GM18511 (cell line): ENCODE results near the gene FAM180B.
"Not testable (repeated sequence)": the region's sequence is repeated elsewhere in the genome, so short reads cannot be mapped to it uniquely, and the experiment has no call there.

Source experiments
- ATAC-seq: cut with Tn5 transposase; IDR thresholded peaks from one replicate; pipeline ENCODE4 v1.9.1; 2021; ENCODE audit warnings: mild to moderate bottlenecking, moderate library complexity; ENCODE audit not compliant: unreplicated experiment

Gene FAM180B, protein sequence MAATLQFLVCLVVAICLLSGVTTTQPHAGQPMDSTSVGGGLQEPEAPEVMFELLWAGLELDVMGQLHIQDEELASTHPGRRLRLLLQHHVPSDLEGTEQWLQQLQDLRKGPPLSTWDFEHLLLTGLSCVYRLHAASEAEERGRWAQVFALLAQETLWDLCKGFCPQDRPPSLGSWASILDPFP

DNA sequence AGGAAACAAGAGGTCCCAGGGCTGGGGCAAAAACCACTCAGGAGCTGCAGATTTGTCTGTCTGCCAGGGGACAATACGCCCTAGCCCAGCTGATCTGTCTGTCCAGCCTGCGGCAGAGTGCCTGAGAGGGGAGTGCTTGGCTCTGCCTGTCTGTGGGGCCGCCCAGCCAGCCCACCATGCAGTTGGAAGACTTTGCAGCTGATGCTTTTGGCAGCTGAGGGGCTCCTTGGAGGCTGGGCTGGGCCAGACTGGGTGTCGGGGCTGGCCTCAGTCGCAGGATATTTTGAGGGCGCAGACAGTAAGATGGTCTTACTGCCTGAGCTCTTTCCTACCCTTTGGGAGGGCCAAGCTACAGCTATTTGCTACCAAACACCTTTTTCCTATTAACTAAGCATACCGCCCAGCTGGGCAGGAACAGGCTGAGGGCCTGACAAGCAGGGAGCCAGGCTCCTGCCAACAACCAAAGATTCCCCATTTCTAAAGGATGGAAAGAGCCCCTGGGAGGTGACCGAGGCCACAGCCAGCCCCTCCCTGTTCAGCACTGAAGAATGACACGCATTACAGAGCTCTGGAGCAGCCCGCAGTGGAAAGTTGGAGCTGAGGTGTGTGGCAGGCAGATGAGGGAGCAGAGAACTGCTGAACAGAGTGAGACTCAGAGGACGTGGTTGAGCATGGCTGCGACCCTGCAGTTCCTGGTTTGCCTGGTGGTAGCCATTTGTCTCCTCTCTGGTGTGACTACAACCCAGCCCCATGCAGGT is at the start of gene FAM180B:
TSS of gene FAM180B (plus strand) at position 581 of the 758 bp plus-strand sequence. CDS start at position 672, 91 bp downstream.
- no peak for ATAC-seq

DNA sequence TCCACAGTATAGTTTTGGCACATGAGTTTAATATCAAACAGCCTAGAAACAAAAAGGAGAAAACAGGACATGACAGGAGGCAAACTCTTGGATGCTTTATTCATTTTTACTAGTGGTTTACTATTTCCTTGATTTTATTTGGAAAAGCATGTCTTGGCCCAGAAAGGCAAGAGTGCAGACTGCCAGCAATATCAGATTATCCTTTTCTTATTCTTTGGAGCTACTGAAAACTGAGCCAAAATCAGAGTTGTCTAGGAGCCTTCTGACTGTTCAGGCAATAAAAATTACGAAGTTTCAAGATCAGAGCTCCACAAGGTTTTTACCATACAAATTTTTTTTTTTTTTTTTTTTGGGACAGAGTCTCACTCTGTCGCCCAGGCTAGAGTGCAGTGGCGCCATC is 49.6 kb upstream of the FAM180B start:
- ATAC-seq = no peak

DNA sequence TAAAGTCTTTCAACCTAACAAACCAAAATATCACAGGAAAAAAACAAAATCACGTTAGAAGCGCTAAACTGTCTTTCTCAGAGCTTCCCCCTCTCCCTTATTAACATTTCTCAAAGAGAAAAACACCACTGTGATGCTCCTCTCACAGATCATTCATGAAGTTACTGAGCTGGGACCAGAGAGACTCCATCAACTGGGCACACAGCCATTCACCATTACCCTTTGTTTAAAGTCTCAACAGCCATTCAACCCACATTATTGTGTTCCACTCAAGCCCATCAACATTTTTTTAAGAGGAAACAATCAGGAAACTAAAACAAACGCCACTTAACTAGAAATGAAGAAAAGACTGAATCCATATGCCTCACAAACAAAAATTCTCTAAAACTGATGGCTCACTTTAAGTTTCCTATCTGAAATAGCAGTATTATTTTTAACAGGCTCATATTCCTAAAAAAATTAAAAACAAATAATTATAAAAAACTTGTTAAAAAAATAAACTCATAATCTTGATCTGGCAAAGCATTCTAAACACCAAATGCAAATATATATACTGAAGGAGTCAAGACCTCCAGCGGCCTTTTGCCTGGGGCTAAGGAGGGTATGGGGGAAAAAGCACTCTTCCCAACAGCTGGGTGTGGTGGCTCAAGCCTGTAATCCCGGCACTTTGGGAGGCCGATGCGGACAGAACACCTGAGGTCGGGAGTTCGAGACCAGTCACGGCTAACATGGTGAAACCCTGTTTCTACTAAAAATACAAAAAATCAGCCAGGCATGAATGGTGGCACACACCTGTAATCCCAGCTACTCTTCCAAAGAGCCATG is 47.5 kb upstream of the FAM180B start:
- no peak for ATAC-seq

DNA sequence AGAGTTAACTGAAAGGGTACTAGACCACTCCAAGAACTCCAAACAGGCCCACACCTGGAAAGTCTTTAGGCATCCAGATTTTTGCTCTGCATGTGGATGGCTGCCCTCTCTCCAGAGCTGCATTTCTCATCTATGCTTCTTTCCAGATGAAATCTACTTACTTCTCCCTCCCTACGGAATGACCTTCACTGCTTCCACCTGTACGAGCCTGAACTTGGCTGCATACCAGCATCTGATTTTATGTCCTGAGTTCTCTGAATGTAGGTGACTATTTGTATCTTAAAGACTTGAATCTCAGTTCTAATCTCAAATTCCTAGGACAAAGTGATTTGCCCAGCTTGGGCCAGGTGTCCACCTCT is 46.8 kb upstream of the FAM180B start:
- no peak for ATAC-seq

DNA sequence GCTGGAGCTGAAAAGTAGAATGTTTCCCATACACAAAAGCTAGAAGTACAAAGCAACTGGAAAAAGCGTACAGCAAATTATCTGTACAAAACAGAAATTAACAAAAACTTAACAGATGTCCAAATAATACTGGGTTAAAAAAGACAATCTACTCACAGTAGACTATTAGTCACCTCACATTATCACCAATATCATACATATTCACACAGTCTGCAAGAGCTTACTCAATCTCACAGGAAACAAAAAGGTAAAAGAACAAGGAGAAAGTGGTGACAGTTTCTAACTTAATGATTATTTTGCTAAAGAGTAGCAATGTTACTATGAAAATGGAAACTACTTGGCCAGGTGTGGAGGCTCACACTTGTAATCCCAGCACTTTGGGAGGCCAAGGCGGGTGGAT is 45.4 kb upstream of the FAM180B start:
- no peak for ATAC-seq

DNA sequence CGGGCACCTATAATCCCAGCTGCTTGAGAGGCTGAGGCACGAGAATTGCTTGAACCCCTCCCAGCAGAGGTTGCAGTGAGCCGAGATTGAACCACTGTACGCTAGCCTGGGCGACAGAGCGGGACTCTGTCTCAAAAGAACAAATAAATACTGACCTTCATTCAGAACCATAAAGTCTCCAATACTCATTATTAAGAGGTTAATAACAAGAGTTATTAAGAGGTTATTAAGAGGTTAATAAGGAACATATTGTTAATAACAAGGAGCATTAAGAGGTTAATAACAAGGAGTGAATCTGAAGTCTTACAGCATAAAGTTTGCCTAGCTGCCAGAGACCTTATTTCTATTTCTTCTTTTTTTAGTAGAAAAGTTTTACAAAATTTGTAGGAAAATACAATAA is 41.2 kb upstream of the FAM180B start:
- no peak for ATAC-seq

DNA sequence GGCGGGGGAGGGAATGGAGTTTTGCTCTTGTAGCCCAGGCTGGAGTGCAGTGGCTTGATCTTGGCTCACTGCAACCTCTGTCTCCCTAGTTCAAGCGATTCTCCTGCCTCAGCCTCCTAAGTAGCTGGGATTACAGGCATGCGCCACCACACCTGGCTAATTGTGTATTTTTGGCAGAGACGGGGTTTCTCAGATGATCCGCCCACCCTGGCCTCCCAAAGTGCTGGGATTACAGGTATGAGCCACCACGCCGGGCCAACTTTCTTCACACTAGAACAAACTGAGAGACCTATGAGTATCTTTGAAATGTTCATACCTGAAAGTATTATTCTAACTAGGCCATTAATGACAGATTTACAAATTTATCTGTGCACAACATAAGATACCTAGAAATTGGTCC is 40.2 kb upstream of the FAM180B start:
- not testable (repeated sequence) for ATAC-seq

DNA sequence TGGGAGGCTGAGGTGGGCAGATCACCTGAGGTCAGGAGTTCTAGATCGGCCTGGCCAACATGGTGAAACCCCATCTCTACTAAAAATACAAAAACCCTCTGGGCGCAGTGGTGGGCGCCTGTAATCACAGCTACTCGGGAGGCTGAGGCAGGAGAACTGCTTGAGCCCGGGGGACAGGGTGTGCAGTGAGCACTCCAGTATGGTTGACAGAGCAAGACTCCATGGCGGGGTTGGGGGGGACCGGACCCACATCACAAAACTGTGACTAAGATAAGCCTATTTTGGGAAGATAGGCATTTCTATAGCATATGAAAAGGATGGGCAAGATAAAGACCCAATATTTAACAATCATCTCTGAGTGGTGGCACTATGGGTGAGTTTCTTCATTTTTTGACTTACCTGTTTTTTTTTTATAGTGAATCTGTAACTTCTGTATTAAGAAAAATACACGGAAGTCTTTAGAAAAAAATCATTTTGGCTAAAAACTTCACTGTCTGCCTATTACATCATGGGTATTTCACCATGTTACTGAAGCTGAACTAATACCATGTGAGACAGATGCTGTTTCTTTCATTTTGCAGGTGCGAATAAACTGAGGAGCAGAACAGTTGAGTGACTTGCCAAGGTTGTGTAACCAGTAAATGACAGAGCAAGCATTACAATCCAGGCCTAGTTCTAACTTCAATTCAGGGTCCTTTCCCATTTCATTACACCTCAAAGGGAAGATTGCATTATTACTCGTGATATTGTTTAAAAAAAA is 36.0 kb upstream of the FAM180B start:
- no peak for ATAC-seq

DNA sequence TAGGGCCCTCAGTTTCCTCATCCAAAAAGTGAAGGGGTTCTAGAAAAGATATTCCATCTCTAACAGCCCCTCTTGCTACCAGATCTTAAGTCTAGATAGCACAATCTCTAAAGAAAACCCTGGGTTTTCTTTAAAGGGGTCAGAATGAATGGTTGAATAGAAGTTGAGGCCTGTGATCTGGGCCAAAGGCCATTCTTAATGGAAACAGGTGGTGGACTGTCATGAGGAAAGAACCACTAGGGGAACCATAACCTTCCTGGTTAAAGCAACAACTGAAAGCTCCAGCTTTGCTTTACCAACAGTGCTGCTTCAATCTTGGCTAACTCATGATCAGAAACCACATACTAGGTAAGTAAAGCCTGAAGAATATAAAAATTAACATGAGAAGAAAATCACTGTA is 35.4 kb upstream of the FAM180B start:
- no peak for ATAC-seq

DNA sequence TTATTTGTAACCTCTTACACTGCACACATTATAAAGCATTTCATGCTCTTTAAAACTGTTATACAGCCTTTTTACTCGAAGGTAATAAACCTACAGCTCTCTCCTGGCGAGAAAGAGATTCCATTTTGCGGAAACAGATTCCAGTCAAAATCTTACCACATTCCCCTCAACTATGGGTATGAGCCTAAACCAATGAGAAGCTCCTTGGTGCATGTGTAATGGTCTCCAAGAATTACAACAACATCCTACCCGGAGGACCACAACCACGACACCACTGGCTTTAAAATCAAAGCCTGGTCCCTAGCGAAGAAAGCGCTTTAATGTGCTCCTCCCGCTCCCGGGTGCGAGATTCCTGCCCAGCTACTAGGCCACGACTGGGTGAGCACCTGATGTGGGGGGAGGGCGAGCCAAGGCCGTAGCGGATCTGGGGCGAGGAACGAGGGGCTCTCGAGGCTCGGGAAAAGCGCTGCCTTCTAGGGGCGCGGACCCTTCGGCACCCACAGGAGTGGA is 34.4 kb upstream of the FAM180B start:
- no peak for ATAC-seq

DNA sequence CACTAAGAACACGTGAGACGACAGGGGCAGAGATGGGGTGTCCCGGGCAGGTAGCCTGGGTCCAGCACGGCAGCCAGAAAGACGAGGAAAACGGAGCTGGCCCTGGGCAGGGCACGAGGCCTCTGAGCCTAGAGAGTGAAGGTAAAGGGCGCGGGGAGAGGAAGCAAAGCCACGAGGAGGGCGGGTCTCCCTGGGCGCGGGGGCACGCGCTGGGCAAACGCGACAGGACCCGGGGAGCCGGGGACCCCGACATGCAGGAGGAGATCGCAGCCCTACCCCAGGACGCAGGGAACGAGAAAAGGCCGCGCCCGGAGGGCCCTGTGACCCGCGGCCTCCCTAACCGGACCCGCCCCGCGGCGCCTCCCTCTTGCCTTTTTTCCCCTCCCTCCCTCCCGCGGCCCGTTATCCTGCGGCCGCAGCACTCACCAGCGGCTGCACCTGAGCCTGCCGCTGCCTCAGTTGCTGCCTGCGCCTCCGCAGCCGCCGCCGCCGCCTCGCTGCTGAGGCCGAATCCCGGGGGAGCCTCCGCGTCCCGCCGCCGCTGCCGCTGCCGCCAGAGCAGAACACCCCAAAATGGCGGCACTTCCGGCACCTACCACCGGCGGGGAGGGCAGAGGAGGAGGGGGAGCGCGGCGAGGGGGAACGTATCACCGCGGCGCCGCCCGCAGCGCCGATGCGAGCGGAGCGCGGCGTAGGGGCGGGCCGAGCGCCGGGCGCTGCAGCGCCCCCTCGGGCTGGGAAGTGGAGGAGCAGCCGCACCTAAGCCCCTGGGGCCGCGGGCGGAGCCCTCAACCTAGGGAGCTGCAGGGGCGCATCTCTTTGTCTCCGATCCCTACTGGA is 33.7 kb upstream of the FAM180B start, which contains the start of gene CELF1:
TSS of gene CELF1 (minus strand) at position 567 of the 840 bp plus-strand sequence. CDS start 53,609 bp downstream, outside the sequence.
- ATAC-seq = peak; percentile 91

DNA sequence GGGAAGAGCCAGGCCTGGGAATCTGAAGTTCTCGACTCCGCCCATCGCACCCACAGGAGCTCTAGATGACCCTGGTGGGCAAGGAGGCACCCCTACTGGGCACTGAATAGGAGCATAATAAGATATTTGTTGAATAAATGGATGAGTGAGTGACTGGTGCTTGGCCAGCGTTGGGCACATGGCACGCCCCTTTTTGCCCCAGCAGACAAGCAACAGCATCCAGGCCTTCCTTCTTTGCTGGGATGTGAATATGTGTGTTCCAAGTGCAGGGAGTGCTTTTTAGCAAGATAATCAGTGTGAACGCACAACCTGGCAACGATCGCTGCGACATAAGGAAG is 33.1 kb upstream of the FAM180B start:
- ATAC-seq = peak; percentile 45

DNA sequence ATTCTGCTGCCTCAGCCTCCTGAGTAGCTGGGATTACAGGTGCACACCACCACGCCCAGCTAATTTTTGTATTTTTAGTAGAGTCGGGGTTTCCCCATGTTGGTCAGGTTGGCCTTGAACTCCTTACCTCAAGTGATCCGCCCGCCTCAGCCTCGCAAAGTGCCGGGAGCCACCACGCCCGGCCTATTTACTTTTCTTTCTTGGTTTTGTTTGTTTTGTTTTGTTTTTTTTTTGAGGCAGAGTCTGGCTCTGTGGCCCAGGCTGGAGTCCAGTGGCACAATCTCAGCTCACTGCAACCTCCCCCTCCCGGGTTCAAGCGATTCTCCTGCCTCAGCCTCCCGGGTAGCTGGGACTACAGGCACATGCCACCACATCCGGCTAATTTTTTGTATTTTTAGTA is 29.5 kb upstream of the FAM180B start:
- ATAC-seq = not testable (repeated sequence)

DNA sequence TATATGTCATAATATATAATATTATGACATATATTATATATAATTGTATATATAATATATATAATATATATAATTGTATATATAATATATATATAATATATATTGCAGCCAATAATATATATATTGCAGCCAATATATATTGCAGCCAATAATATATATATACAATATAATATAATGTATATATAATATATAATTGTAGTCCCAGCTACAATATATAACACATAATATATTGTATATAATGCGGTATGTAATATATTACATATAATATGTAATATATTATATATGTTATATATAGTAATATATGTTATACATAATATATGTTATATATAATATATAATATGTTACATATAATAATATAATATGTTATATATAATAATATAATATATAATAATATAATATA is 27.8 kb upstream of the FAM180B start:
- ATAC-seq = no peak

DNA sequence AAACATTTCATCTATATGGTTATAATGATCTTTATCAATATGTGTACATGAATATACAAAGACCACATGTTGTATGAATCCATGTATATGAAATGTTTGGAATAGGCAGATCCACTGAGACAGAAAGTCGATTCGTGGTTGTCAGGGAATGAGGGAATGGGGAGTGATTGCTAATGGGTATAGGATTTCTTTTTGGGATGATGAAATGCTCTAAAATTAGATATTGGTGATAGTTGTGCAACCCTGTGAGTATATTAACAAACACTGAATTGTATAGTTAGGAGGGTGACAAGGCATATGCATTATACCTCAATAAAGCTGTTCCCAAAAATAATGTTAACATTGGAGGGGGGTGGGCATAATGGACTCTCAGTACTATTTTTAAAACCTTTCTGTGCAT is 26.1 kb upstream of the FAM180B start:
- no peak for ATAC-seq

DNA sequence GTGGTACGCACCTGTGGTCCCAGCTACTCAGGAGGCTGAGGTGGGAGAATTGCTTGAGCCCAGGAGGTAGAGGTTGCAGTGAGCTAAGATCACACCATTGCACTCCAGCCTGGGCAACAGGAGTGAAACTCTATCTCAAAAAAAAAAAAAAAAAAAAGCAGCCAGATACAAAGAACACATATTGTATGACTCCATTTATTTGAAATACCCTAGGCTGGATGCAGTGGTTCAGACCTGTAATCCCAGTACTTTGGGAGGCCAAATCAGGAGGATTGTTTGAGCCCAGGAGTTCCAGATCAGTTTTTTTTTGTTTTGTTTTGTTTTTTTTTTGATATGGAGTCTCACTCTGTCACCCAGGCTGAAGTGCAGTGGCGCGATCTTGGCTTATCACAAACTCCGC is 24.1 kb upstream of the FAM180B start:
- ATAC-seq = not testable (repeated sequence)

DNA sequence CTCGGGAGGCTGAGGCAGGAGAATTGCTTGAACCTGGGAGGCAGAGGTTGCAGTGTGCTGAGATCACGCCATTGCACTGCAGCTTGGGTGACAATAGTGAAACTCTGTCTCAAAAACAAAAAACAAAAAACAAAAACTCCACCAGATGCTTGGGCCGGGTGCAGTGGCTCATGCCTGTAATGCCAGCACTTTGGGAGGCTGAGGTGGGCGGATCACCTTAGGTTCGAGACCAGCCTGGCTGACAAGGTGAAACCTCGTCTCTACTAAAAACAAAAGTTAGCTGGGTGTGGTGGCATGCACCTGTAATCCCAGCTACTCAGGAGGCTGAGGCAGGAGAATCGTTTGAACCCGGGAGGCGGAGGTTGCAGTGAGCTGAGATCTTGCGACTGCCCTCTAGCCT is 22.1 kb upstream of the FAM180B start:
- not testable (repeated sequence) for ATAC-seq

DNA sequence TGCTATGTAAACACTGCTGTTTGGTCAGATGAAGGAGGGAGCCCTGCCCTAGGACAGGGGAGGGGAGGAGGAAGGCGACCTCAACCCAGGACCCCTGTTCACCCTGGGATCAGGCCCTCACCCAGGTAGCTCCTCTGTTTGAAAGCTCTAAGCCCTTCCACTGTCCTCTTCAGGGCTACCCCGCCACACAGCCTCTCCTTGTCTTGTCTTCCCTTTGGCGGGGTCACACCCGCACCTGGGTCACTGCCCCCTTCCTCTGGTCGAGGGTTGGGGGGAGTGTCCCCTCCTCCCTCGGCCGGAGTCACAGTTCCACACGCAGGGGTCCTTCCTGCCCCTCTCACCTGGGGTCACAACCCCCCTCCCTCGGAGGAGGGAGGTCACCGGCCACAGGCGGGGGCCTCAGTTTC is 21.5 kb upstream of the FAM180B start:
- peak; percentile 11 for ATAC-seq

DNA sequence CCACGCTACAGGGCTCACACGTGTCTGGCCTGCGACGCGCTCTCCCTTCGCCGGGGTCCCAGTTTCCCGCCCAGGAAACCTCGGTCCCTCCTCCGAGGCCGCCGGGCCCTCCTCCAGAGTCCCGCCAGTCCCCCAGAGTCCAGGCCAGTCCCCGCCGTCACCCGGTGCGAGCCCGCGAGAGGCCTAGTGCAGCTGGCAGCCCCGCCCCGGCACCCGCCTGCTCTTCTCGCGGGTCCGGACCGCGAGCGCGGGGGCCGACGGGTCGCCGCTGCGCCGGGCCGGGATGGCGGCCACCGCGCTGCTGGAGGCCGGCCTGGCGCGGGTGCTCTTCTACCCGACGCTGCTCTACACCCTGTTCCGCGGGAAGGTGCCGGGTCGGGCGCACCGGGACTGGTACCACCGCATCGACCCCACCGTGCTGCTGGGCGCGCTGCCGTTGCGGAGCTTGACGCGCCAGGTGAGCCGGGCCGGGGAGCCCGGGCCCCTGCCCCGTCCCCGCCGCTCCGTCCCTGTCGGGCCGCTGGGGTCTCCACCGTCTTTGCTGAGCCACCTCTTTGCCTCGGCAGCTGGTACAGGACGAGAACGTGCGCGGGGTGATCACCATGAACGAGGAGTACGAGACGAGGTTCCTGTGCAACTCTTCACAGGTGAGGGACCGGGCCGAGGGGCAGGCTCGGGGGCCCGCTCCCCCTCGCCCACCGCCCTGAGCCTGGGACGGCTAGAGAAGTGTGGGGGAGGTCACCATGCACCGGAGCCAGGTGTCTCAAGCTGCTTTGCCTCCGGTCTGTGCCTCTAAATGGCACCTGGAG is 20.9 kb upstream of the FAM180B start, which contains the start of gene PTPMT1:
TSS of gene PTPMT1 (plus strand) at position 260 of the 809 bp plus-strand sequence. CDS start at position 284, 24 bp downstream.
- ATAC-seq = peak; percentile 91
